Measurements from ENCODE around the gene SLC5A10.

Gene SLC5A10

DNA sequence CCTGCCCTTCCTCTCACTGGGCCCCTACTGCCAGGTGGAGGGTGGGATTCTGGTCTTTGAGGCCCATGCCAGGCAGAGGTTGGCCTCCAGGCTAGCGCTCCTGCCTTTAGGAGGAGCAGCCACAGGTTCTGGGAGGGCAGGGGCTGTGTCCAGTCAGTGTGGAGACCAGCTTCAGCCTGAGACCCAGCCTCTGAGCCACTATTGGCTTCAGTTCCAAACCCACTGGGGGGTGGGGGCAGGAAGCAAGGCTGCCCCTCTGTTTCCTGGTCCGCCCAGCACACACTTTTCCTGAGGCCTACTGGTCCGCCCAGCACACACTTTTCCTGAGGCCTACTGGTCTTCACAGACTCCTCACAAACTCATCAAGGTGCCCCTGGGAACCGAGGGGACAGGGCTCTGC, 16.4 kb downstream of the SLC5A10 start:
- TF ChIP-seq, protein P1, sequence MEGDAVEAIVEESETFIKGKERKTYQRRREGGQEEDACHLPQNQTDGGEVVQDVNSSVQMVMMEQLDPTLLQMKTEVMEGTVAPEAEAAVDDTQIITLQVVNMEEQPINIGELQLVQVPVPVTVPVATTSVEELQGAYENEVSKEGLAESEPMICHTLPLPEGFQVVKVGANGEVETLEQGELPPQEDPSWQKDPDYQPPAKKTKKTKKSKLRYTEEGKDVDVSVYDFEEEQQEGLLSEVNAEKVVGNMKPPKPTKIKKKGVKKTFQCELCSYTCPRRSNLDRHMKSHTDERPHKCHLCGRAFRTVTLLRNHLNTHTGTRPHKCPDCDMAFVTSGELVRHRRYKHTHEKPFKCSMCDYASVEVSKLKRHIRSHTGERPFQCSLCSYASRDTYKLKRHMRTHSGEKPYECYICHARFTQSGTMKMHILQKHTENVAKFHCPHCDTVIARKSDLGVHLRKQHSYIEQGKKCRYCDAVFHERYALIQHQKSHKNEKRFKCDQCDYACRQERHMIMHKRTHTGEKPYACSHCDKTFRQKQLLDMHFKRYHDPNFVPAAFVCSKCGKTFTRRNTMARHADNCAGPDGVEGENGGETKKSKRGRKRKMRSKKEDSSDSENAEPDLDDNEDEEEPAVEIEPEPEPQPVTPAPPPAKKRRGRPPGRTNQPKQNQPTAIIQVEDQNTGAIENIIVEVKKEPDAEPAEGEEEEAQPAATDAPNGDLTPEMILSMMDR (conservative IDR thresholded peaks at IDR 0.05) = no peak
- H3K27ac ChIP-seq = 0 out of 2 replicates have a peak overlapping the region, but pooled peaks have one; percentile 13

DNA sequence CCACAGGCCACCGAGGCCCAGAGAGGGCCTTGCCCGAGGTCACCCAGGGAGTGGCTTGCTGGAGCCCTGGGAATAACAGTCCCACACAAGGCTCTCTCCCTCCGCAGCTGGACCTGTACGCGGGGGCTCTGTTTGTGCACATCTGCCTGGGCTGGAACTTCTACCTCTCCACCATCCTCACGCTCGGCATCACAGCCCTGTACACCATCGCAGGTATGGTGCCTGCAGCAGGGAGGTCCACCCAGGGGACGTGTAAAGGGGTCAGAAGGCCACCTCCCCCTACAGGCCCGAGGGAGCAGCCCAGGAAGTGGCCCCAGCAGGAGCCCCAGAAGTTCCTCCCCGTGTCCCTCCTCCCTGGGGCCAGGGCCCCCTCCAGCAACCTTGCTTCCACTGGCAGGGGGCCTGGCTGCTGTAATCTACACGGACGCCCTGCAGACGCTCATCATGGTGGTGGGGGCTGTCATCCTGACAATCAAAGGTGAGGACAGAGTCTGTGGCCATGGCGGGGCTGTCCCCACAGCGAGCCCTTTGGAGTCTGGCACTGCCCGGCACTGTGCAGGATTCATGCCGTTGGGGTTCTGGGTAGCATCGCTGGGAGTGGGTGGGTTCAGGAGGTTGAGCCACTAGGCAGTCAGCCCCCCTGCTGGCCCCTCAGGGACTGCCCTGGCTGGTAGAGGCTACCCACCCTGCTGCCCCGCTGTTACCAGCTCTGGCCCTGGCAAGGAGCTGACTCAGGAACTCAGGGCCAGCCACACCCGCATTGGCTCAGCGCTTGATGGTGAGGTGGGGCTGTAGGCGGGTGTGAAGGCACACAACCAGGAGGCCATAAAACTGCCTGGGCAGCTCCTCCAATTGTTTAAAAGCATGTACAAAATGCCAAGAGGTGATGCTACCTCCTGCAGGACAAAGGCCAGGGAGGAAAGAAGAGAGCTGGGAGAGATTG, 17.3 kb downstream of the SLC5A10 start:
- peak overlapping the region; percentile 15; the same call in 1 of the 2 replicates for H3K27ac ChIP-seq
- TF ChIP-seq, protein P1 (conservative IDR thresholded peaks at IDR 0.05) = no peak

DNA sequence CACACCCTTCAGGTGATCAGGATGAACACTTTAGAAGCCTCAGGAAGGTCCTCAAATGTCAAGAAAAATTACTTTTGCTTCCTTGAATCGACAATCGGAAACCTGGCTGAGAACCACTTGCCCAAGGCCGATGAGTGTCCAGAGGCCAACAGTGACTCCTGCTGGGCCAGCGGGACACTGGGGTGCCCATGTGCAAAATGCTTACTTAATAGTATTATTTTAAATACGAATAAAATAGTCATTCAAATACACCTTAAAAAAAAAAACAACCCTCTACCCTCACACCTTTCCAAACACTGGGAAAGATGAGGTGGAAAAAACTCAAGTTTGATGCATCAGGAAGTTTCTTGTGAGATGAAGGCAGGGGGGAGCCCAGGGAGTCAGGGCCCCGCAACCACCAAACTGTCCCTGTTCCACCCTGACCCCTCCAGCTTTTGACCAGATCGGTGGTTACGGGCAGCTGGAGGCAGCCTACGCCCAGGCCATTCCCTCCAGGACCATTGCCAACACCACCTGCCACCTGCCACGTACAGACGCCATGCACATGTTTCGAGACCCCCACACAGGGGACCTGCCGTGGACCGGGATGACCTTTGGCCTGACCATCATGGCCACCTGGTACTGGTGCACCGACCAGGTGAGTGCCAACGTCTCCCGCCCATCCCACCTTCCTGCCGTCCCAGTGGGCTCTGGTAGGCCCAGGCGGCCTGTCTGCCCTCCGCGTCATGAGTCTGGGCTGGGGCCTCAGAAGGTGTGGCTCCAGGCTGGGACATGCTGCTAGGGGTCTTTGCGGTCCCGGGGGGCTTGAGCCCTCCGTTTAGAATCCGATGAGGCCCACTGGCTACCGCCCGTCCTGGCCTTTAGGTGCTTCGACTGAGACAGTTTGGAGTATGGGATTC, 18.9 kb downstream of the SLC5A10 start:
- TF ChIP-seq, protein P1 (conservative IDR thresholded peaks at IDR 0.05) = no peak
- no peak overlapping the region for H3K27ac ChIP-seq

DNA sequence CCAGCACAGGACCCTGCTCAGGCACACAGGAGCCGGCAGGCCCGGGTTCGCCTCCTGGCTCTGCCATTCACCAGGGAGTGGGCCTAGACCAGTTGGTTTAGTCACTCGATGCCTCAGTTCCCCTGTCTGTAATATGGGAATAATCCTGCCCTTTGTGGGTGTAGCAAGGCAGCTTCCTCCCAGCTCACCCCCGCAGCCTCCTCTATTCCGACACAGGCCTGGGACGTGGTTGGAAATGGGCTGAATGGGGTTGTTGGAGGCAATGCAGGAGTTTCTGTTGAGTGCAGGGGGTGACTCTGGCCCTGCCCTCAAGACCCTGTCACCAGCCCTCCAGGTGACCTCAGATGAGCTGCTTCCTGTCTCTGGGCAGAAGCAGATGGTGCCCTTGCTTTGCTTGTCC, 19.8 kb downstream of the SLC5A10 start:
- TF ChIP-seq, protein P1 (conservative IDR thresholded peaks at IDR 0.05) = no peak
- H3K27ac ChIP-seq = no peak overlapping the region

DNA sequence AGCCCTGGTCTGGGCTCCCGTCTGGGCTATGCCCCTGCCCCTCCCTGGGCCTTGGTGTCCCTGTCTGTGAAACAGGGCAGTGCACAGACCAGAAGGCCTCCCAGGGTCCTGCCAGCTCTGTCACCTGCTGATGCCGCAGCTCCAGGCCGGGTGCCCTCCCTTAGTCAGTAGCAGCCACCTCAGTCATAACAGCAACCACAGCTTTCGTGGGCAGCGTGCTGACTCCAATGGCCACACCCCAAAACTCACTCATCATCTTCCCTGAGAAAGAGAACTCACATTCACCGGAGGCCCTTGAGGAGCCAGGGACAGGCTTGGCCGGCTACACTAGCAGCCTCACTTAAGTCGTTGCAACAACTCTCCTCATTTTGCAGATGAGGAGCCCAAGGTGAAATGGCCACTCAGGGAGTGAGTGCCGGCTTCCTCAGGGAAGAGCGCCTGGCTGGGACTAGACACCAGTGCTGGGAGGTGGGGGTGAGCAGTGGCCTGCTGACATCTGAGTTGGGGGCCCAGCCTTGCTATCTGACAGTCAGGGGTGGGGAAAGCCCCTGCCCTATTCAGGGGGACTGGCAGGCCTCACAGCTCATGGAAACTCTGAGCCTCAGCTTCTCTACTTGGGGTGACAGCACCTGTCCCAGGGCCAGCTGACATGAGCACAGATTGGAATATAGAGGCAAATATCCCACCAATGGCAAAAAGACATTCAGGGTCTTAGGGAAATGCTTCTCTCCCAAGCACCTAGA, 22.6 kb downstream of the SLC5A10 start:
- TF ChIP-seq, protein P1 (conservative IDR thresholded peaks at IDR 0.05) = no peak
- H3K27ac ChIP-seq = no peak overlapping the region

DNA sequence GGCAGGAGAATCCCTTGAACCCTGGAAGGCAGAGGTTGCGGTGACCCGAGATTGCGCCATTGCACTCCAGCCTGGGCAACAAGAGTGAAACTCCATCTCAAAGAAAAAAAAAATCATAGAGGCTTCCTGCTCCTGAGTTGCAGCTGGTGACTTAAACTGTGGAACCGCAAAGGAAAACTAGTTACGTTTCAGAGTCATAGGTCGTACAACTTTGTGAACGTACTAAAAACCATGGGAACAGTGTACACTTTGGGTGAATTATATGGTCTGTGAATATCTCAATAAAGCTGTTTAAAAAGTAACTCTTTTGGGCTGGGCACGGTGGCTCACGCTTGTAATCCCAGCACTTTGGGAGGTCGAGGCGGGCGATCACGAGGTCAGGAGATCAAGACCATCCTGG, 23.6 kb downstream of the SLC5A10 start:
- H3K27ac ChIP-seq = no peak overlapping the region
- TF ChIP-seq, protein P1 (conservative IDR thresholded peaks at IDR 0.05) = no peak
